HAP-1 (cell line): ENCODE data around the gene RARRES2.
"Not testable (repeated sequence)": the region's sequence is repeated elsewhere in the genome, so short reads cannot be mapped to it uniquely, and the experiment has no call there.

Experiments
- DNase-seq, 2 experiments: peaks; one replicate each; pipeline ENCODE4 v3.0.0-alpha.2; 2016 to 2020; ENCODE audit warnings: low spot score in 2 of 2
- H3K27me3 ChIP-seq: fragments of 250-450 bp; sonication (Bioruptor Pico); 2 replicates; pipeline ENCODE4 v1.5.1; 2020; ENCODE audit warnings: low read depth, mild to moderate bottlenecking, moderate library complexity
- H3K36me3 ChIP-seq: fragments of 250-450 bp; sonication (Bioruptor Pico); replicated peaks from 2 replicates; pipeline ENCODE4 v1.5.1; 2020; ENCODE audit warnings: mild to moderate bottlenecking
- H3K4me1 ChIP-seq: fragments of 250-450 bp; sonication (Bioruptor Pico); 2 replicates; pipeline ENCODE4 v1.5.1; 2020; ENCODE audit warnings: mild to moderate bottlenecking
- H3K4me3 ChIP-seq: fragments of 250-450 bp; sonication (Bioruptor Pico); 2 replicates; pipeline ENCODE4 v1.5.1; 2020; ENCODE audit warnings: mild to moderate bottlenecking, moderate library complexity
- H3K9me3 ChIP-seq: fragments of 250-450 bp; sonication (Bioruptor Pico); 2 replicates; pipeline ENCODE4 v1.5.1; 2020; ENCODE audit warnings: mild to moderate bottlenecking, moderate library complexity
- in situ Hi-C: fragments of 300-500 bp; cut with MboI; formaldehyde crosslinking; loops from 3 replicates; pipeline ENCODE4 v1.14.3; 2020; ENCODE audit warnings: low sequenced_read_pairs, inconsistent platforms, mixed read lengths

The RARRES2 gene

GRCh38 chr7:150302908-150303310 lies 38.5 kb downstream of the RARRES2 start:
- in situ Hi-C loops, H3K36me3 ChIP-seq, DNase-seq, H3K4me3 ChIP-seq, H3K27me3 ChIP-seq, H3K9me3 ChIP-seq, H3K4me1 ChIP-seq: not testable (repeated sequence)

GRCh38 chr7:150297978-150298377 lies 43.5 kb downstream of the RARRES2 start:
- H3K27me3 ChIP-seq, H3K36me3 ChIP-seq, H3K4me1 ChIP-seq, H3K9me3 ChIP-seq, H3K4me3 ChIP-seq, DNase-seq: not testable (repeated sequence)
- in situ Hi-C loops = loop anchor here (25.0 kb wide), 1 partner anchor 114 kb away; a partner anchor contains a TSS

GRCh38 chr7:150296802-150297201 lies 44.6 kb downstream of the RARRES2 start:
- DNase-seq, H3K4me3 ChIP-seq, H3K36me3 ChIP-seq, H3K9me3 ChIP-seq, H3K27me3 ChIP-seq, H3K4me1 ChIP-seq: not testable (repeated sequence)
- in situ Hi-C loops = loop anchor here (25.0 kb wide), 1 partner anchor 115 kb away; a partner anchor contains a TSS

DNA sequence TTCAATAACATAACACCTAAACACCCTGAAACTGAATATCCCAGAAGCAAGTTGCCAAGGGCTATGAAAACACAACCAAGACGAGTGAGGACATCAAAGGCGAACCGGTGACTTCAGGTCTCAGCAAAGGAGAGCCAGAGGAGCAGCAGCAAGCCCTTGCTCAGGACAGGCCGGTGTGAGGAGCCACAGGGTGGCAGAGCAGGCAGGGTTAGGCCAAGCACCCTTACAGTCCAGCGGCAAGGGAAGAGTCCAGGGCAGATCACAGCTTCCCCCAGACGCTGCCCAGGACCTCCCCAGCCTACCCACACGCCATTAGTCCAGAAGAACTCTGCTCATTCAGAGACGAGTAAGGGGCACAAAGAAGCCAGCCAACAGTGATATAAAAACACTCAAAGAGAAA lies 45.8 kb downstream of the RARRES2 start:
- not testable (repeated sequence) for H3K36me3 ChIP-seq, DNase-seq, H3K4me1 ChIP-seq, H3K4me3 ChIP-seq, H3K9me3 ChIP-seq, H3K27me3 ChIP-seq
- in situ Hi-C loops = loop anchor here (25.0 kb wide), 1 partner anchor 117 kb away; a partner anchor contains a TSS

GRCh38 chr7:150295027-150295426 lies 46.4 kb downstream of the RARRES2 start:
- not testable (repeated sequence) for DNase-seq, H3K4me3 ChIP-seq, H3K4me1 ChIP-seq, H3K27me3 ChIP-seq, H3K36me3 ChIP-seq, H3K9me3 ChIP-seq
- in situ Hi-C loops = loop anchor here (25.0 kb wide), 1 partner anchor 117 kb away; a partner anchor contains a TSS

GRCh38 chr7:150290317-150290716 lies 51.1 kb downstream of the RARRES2 start:
- not testable (repeated sequence) for H3K36me3 ChIP-seq, H3K27me3 ChIP-seq, DNase-seq, H3K4me1 ChIP-seq, H3K9me3 ChIP-seq, H3K4me3 ChIP-seq
- in situ Hi-C loops = loop anchor here (25.0 kb wide), 1 partner anchor 122 kb away; a partner anchor contains a TSS

GRCh38 chr7:150288816-150289215 lies 52.6 kb downstream of the RARRES2 start:
- in situ Hi-C loops = loop anchor here (25.0 kb wide), 1 partner anchor 123 kb away; a partner anchor contains a TSS

More at GRCh38 chr7:150288816-150289215, 52.6 kb downstream of the RARRES2 start:
- H3K36me3 ChIP-seq, H3K4me3 ChIP-seq, H3K27me3 ChIP-seq, DNase-seq, H3K9me3 ChIP-seq, H3K4me1 ChIP-seq: not testable (repeated sequence)
